Stromal cell of bone marrow (primary cell): ENCODE results near the gene PNMA3.
"Not testable (repeated sequence)": the region's sequence is repeated elsewhere in the genome, so short reads cannot be mapped to it uniquely, and the experiment has no call there.

Experiments
- DNase-seq: peaks from one replicate; pipeline ENCODE4 v3.0.0-alpha.2; 2012; ENCODE audit warnings: low read depth

PNMA3 gene

GRCh38 chrX:153055871-153056749 is at the start of gene PNMA3:
Gene PNMA3, plus strand, starts transcription at chrX:153056470. Its CDS starts 586 bp downstream, at chrX:153057056.
- DNase-seq = no peak

- DNase-seq = not testable (repeated sequence)
Measured at GRCh38 chrX:153017174-153017573, 39.1 kb upstream of the PNMA3 start.

GRCh38 chrX:153019166-153019565 is 37.1 kb upstream of the PNMA3 start:
- no peak for DNase-seq

- DNase-seq = not testable (repeated sequence)
Measured at GRCh38 chrX:153026501-153026900, 29.8 kb upstream of the PNMA3 start.

GRCh38 chrX:153028487-153028886 is 27.8 kb upstream of the PNMA3 start:
- DNase-seq = not testable (repeated sequence)

GRCh38 chrX:153029162-153029561 is 27.1 kb upstream of the PNMA3 start:
- no peak for DNase-seq

- DNase-seq = no peak
Measured at GRCh38 chrX:153029875-153030274, 26.4 kb upstream of the PNMA3 start.

- DNase-seq = no peak
Measured at GRCh38 chrX:153030801-153031200, 25.5 kb upstream of the PNMA3 start.

GRCh38 chrX:153032397-153033118 is 23.7 kb upstream of the PNMA3 start:
- peak; percentile 2 for DNase-seq

- DNase-seq = no peak
Measured at GRCh38 chrX:153049093-153049492, 7.2 kb upstream of the PNMA3 start.

GRCh38 chrX:153052534-153052933 is 3.7 kb upstream of the PNMA3 start:
- DNase-seq = no peak

GRCh38 chrX:153057281-153057680 is 1.0 kb downstream of the PNMA3 start:
- no peak for DNase-seq

GRCh38 chrX:153059191-153060094 is 3.2 kb downstream of the PNMA3 start:
- no peak for DNase-seq

GRCh38 chrX:153060095-153060445 is 3.8 kb downstream of the PNMA3 start:
- no peak for DNase-seq

- peak; percentile 15 for DNase-seq
Measured at GRCh38 chrX:153061732-153062131, 5.5 kb downstream of the PNMA3 start.

GRCh38 chrX:153063315-153063714 is 7.0 kb downstream of the PNMA3 start:
- no peak for DNase-seq

GRCh38 chrX:153064061-153064460 is 7.8 kb downstream of the PNMA3 start:
- no peak for DNase-seq

- DNase-seq = no peak
Measured at GRCh38 chrX:153065389-153065788, 9.1 kb downstream of the PNMA3 start.

- not testable (repeated sequence) for DNase-seq
Measured at GRCh38 chrX:153066402-153066801, 10.1 kb downstream of the PNMA3 start.

GRCh38 chrX:153071909-153072583 is 15.8 kb downstream of the PNMA3 start, which contains the start of gene PNMA6A:
Gene PNMA6A, plus strand, starts transcription at chrX:153072454. Its CDS starts 609 bp downstream, at chrX:153073063.
- DNase-seq = not testable (repeated sequence)

GRCh38 chrX:153073331-153073730 is 17.1 kb downstream of the PNMA3 start:
- not testable (repeated sequence) for DNase-seq
